Measurements from ENCODE around the gene FNDC3A.
"Not testable (repeated sequence)": the region's sequence is repeated elsewhere in the genome, so short reads cannot be mapped to it uniquely, and the experiment has no call there.

The FNDC3A gene

DNA sequence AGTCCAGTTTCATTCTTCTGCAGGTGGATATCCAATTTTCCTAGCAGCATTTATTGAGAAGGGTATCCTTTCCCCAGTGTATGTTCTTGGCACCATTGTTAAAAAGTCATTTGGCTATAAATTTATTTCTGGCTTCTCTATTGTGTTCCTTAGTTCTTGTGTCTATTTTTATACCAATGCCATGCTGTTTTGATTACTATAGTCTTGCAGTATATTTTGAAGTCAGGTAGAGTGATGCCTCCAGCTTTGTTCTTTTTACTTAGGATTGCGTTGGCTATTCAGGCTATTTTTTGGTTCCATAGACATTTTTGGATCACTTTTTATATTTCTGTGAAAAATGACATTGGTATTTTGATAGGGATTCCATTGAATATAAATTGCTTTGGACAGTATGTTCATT, 172.7 kb downstream of the FNDC3A start:
- no peak for DNase-seq (ENCODE audit: low read depth)

DNA sequence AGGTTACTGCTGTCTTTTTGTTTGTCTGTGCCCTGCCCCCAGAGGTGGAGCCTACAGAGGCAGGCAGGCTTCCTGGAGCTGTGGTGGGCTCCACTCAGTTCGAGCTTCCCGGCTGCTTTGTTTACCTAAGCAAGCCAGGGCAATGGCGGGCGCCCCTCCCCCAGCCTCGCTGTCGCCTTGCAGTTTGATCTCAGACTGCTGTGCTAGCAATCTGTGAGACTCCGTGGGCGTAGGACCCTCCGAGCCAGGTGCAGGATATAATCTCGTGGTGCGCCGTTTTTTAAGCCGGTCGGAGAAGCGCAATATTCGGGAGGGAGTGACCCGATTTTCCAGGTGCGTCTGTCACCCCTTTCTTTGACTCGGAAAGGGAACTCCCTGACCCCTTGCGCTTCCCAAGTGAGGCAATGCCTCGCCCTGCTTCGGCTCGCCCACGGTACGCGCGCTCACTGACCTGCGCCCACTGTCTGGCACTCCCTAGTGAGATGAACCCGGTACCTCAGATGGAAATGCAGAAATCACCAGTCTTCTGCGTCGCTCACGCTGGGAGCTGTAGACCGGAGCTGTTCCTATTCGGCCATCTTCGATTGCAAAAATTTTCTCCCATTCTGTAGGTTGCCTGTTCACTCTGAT, 182.4 kb downstream of the FNDC3A start:
- DNase-seq (ENCODE audit: low read depth), result not testable (repeated sequence)

DNA sequence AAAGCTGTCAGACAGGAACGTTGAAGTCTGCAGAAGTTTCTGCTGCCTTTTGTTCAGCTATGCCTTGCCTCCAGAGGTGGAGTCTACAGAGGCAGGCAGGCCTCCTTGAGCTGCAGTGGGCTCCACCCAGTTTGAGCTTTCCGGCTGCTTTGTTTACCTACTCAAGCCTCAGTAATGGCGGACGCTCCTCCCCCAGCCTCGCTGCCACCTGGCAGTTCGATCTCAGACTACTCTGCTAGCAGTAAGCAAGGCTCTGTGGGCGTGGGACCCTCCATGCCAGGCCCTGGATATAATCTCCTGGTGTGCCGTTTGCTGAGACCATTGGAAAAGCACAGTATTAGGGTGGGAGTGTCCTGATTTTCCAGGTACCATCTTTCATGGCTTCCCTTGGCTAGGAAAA, 187.4 kb downstream of the FNDC3A start:
- not testable (repeated sequence) for DNase-seq (ENCODE audit: low read depth)

DNA sequence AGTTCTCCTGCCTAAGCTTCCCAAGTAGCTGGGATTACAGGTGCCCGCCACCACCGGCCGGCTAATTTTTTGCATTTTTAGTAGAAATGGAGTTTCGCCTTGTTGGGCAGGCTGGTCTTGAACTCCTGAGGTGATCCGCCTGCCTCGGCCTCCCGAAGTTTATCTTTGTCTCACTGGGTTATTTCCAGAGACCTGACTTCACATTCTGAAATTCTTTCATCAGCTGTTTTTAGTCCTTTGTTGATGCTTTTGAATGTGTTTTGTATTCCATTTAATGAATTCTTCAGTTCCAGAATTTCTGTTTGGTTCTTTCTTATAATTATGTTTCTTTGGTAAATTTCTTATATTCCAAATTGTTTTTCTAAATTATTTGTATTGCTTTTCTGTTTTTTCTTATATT, 189.0 kb downstream of the FNDC3A start:
- DNase-seq (ENCODE audit: low read depth), result no peak

DNA sequence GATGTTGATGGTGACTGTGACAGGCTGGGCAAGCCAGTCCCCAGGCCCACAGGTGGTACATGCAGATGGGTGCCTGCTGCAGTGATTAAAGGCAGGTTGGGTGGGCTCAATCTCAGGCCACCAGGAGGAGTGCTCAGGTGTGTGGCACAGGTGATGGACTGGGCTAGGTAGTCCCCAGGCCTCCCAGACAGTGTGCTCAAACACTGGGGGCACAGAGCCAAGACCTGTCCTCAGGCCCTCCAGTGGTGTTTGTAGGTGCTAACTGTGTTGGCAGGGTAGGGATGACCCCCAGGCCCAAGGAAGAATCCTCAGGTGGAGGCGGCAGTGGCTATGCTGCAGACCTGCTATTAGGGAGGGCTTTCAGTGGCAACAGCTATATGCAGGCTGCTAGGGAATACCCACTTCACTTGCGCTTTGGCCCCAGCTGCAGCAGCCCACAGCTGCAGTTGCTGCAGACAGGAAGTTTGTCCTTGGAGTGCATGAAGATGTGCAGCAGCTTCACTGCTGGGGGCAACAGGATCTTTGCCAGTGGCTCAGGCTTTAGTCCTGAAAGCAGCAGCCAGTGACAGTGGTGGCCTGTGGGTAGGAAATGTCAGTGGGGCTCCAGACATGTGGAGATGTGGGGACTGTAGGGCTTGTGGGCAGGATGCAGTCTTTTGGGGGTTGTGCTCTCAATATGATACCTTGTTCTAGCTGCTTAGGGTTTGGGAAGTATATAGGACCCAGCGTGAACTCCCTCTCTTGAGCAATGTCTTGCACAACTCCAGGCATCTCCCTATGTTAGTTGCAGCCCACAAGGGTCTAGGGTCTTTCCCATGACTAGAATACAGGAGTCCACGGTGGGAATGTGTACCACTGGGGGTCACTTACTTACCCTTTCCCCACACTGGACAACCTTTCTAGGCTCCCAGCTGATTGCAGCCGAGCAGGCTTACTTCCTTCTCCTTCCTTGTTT, 190.4 kb downstream of the FNDC3A start:
- DNase-seq (ENCODE audit: low read depth), result no peak

DNA sequence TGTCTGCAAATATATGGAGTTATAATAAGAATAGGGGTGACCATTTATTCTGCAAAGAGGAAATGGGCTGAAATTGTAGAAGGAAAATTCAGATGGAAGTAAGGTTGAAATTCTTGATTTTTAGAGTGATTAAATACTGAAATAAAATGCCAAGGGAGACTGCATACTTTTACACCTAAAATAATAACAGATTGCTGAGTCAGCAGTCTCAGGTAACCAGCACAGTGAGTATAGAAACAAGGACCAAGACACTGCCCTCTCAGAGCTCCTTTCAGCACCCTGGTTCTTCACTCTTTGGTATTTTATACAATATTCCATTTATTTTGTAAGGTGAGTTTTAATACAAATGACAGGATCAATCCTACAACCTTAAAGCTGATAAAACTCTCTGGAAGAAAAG, 195.6 kb downstream of the FNDC3A start:
- DNase-seq (ENCODE audit: low read depth), result no peak

DNA sequence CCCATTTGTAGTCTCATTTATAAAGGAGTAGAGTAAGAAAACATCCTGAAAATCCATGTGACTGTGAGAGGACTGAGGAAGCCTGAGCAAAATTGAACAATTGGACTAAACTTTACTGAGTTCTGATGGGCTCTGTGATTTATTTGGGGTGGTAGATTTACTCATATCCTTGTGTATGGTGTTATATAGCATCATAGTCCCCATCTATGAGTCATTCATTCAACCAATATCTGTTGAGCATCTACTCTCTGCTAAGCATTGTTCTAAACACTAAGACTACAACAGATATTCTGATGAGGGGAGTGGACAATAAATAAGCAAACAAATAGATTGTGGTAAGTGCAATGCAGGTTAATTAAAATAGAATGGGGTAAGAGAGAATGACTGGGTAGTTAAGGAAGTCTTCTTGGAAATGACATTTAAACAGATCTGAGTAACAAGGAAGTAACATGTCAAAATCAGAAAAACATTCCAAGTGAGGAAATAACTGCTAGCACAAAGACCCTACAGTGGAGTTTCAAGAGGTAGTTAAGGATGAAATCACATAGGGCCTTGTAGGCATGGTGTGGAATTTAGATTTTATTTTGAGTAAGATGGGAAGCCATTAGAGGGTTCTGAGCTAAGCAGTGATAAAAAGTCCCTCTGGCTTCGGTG, 208.1 kb downstream of the FNDC3A start:
- no peak for DNase-seq (ENCODE audit: low read depth)

DNA sequence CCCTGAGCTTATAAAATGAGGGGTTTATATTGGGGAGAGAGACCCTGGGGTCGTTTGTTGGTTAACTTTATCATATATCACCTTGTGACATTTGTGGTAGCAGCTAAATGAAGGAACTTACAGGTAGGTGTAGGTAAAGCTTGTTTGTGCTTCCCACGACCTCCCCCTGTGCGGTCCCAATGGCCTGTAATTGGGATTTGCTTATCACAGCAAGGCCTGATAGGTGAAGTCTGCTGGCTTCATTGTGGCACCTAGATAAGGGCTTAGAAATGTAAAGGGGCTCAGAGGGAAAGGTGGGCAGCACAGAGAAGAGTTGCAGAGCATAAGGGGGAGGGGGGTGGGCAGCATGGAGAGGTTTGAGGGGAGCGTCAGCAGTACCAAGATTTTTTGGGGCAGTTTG, 208.9 kb downstream of the FNDC3A start:
- no peak for DNase-seq (ENCODE audit: low read depth)

DNA sequence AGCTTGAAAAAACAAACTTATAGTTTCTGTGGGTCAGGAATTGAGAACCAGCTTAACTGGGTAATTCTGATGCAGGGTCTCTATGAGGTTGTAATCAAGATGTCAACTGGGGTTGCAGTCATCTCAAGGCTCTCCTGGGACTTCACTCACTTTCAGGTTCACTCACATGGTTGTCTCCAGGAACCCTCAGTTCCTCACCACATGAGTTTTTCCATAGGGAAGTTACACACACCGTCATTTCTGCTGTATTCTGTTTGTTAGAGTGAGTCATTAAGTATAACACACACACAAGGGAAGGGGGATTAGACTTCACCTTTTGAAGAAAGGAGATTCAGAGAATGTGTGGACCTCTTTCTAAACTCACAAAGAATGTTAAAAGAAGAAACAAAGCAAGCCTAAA, 209.6 kb downstream of the FNDC3A start:
- DNase-seq (ENCODE audit: low read depth), result no peak

DNA sequence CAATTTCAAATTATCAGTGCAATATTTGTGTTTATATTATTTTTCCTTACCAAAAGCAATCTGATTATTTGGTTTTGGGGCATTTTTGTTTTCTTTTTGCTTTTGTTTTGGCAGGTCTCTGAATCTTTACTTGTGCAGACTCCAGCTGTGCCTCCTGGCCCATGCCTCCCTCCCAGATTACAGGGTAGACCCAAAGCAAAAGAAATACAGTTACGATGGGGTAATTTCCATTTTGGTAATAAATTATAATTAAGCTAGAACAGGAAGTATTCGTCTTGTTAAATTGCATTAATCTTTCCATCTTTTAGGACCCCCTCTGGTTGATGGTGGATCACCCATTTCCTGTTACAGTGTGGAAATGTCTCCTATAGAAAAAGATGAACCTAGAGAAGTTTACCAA, 215.2 kb downstream of the FNDC3A start:
- DNase-seq (ENCODE audit: low read depth), result no peak

DNA sequence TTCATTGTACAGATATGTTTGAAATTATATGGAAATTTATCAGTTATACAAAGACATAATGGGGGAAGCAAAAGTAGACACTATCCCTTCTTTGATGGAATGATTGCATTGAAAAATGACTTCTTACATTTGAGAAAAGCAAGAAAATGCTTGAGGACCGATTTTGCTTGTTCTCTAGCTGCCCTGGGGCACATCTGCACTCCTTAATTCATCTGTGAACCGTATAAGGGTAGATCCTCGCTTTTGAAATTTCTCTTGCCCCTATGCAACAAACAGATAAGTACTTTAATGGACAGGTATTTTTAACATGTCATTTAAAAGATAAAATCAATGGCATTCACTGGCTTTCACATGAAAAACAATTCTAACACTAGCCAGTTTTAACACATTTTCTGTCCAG, 230.9 kb downstream of the FNDC3A start:
- DNase-seq (ENCODE audit: low read depth), result no peak

DNA sequence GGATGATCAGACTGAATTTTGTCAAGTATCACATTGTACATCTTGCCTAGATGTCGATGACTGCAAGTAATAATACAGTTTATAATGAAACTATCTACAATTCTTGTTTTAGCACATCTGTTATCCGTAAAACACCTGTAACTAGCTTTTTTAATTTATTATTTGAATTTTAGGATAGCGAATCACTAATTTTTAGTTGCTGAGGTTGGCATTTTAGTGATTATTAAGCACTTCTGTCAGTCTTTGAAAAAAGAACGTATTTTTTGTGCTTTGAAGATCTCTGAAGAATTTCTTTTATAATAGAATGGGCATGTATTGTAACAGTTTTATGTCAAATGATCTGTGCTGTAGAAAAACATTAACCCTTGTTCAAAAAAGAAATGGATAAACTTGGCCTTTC, 232.9 kb downstream of the FNDC3A start:
- DNase-seq (ENCODE audit: low read depth), result no peak

DNA sequence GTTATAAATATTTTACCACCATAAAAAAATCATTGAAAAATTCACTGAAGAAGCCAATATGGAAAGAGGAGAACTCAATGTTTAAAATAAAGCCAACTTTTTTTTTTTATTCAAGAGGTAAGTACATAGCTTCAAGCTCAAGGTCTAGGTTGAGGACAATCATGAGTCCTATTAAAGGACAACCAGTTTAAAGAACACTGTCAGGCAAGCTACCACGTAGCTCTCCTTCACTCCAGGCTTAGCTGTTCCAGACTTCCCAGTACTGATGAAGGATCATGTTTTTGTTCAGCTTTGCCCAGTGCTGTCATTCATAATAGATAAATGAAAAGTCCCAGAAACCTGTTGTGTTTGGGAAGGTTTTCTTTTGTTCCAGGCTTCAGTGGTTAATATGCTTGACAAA, 234.4 kb downstream of the FNDC3A start:
- DNase-seq (ENCODE audit: low read depth), result no peak

DNA sequence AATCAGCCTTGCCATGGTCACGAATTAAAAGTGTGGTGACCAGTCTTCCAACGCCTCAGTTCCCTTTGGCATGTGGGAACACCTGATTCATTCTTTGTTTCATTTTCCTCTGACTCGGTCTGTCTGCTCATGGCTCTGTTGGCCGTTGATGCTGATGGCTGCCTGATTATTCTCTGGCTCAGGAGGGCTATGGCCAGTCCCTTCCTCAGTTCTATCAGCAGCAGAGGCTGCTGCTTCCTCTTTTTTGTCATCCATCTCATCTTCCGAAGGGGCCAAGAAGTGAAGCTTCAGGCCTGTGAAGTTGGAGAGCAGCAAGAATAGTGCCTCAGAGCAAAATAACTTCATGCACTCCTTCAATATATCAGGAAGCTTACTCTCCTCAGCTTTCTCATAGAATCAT, 235.0 kb downstream of the FNDC3A start:
- DNase-seq (ENCODE audit: low read depth), result no peak

DNA sequence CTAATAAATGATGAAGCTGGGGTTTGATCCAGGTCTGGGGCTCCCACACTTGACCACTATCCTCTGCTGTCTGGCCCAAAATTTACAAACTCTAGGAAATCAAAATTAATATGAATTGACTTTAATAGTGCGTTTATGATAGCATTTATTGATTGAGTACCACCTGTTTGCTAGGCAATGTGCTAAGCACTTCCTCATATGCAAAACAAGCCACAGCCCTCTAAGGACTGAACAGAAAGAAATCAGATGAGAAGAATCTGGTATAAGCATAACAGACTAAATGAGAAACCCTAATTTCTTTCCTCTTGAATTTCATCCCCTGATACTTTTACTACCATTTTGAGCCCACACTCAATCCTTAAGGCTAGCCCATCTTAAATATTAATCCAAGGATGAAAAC, 237.8 kb downstream of the FNDC3A start:
- DNase-seq (ENCODE audit: low read depth), result no peak

DNA sequence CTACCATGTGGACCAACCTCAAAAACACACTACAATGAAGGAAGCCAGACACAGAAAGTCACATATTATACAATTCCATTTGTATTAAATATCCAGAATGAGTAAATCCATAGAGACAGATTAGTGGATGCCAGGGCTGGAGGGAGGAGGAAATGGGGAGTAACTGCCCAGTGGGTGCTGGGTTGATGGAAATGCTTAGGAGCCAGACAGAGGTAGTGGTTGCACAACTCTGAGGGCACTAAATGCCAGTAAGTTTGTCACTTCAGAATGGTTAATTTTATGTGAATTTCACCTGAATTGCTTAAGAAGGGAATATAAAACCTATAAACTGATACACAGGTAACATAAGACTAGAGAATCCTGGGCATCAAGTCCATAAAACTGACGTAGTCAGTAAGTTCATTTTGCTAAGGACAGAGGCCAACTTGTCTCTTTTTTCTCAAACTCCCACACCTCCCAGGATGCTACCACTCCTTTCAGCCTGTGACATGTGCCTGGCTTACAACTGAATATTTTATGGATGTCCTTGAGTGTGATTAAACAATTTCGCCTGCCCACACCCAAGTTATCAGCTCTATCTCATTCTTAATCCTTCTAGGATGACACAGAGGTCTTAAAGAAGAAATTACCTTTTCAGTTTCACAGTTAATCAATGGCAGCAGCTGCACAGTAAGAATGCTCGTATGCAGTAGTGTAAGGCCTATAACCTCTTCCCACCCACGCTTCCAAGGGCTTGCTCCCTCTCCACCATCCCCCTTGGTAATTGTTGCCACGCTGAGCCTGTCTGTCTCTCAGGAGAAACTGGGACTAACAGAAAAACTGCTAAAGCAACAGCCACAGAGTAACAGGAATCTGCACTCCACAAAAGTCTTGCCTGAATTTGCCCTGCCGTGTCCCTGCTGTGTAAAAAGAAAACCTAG, 238.5 kb downstream of the FNDC3A start:
- no peak for DNase-seq (ENCODE audit: low read depth)

DNA sequence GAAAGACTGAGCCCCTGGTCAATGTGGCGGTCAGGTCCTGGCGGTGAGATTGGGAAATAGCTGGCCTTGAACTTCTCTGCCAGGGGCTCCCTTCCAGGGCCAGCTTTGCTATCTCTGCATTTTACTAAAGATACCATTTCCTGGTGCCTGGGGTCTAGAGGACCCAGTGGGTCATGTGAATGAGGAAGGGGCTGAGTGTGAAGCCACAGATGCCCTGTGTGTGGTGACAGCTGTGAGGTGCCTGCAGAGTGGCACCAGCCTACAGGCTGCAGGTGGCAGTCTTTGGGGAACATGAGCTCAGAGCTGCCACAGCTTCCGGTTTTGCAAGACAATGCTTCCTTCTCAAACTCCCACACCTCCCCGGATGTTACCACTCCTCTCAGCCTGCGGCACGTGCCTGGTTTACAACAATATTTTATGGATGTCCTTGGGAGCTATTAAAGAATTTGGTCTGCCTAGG, 239.2 kb downstream of the FNDC3A start:
- DNase-seq (ENCODE audit: low read depth), result no peak

DNA sequence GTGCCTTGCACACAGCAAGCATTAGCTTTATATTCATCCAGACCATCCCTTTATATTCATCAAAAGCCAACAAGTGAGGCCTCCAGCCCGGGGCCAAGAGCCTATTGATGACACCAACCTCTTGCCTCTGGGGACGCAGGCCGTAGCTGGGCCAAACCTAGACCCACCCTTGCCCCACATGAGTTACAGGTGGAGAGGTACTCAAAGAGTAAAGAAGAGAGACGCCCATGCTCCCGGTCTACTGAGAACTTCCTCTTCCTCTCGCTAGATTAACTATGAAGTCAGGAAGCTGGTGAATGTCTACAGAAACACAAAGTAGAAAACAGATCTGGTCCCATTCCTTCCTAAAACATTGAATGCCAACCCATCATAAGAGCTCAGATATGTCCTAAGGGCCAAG, 240.6 kb downstream of the FNDC3A start:
- DNase-seq (ENCODE audit: low read depth), result no peak

DNA sequence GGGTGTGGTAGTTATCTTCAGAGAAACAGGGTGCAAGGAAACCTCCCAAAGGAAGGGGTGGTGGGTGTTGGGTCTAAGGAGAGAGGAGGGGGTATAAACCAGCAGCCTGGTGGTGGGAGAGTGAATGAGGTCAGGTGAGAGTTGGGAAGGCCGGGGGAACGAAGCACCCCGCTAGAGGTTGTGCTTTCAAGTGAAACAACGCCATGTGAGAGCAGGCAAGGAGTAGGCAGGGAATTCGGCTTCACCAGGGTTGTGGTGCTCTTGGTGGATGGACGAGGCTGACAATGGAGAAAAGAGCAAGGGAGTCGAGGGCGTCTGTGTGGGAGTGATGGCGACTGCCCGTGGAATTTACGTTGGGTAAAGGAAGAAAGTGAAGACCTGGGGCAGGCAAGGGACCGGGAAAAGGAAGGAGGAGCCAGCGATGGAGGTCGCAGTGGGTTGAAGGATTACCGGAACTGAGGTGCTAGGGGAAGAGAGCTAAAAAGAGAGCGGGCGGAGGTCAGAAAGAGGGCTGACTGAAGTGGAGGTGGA, 242.3 kb downstream of the FNDC3A start:
- DNase-seq (ENCODE audit: low read depth), result no peak

DNA sequence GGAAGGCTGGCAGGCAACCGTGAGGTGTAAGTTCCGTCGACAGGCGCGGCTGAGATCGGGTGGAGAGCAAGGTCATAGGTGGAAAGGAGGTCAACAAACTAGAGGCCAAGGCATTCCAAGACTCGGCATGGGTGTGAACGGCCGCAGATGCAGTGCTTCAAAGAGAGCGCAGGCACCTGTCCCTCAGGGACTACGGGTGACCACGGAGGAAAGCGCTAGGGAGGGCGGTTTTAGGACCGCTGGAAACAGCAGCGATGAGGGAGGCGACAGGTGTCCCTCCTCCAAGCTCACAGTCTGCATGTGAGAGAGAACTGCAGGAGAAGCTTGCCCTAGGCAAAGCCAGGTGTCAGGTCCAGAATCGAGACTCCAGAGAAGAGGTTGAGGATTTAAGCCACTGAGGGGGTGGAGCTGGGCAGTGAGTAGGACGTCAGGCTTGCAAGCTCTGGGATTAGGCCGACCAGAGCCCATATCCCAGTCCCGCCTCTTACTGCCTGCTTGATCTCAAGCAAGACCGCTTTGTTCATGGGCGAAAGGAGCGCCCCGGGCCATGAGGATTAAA, 242.9 kb downstream of the FNDC3A start:
- DNase-seq (ENCODE audit: low read depth), result no peak

DNA sequence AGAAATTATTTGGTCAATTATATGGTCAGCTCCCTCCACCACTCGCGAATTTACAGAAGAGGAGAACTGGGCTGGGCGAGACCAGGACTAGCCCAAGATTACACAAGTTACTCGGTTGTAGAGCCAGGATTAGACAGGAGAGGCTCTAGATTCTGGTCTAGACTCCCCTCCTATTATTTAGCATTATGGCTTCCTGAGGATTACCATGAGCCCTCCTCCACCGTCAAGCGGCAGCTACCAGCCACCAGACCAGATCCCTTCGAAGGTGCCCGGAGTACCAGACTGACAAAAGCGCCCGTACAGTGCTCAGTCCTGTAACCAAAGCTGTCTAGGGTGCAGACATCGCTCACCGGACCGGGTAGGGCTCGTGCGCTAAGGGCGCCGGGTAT, 243.9 kb downstream of the FNDC3A start:
- DNase-seq (ENCODE audit: low read depth), result no peak
